Effector memory CD4-positive, alpha-beta T cell (primary cell): ENCODE measurements around the gene PHF2.

ENCODE experiments used
- DNase-seq, 3 donors: peaks; one replicate each; pipeline ENCODE4 v3.0.0-alpha.2; 2020
- H3K27ac ChIP-seq: 2 replicates; pipeline ENCODE4 v1.7.0; 2013; ENCODE audit warnings: mild to moderate bottlenecking, low read length, moderate library complexity; ENCODE audit not compliant: insufficient read depth, poor library complexity, severe bottlenecking
- H3K27me3 ChIP-seq: replicated peaks from 2 replicates; pipeline ENCODE4 v1.7.0; 2013; ENCODE audit warnings: mild to moderate bottlenecking, low read length; ENCODE audit not compliant: insufficient read depth, control insufficient read depth, poor library complexity, severe bottlenecking
- H3K36me3 ChIP-seq: 2 replicates; pipeline ENCODE4 v1.7.0; 2013; ENCODE audit warnings: mild to moderate bottlenecking, low read length, moderate library complexity; ENCODE audit not compliant: control insufficient read depth, insufficient read depth
- H3K4me1 ChIP-seq: 2 replicates; pipeline ENCODE4 v1.7.0; 2013; ENCODE audit warnings: low read length, mild to moderate bottlenecking; ENCODE audit not compliant: control insufficient read depth, insufficient read depth, poor library complexity, severe bottlenecking
- H3K4me3 ChIP-seq: 2 replicates; pipeline ENCODE4 v1.7.0; 2013; ENCODE audit warnings: low read length, low read depth, mild to moderate bottlenecking; ENCODE audit not compliant: insufficient read depth, poor library complexity, severe bottlenecking
- H3K9me3 ChIP-seq: 2 replicates; pipeline ENCODE4 v1.7.0; 2013; ENCODE audit warnings: mild to moderate bottlenecking, low read length, moderate library complexity; ENCODE audit not compliant: control insufficient read depth

The PHF2 gene

GRCh38 chr9:93613791-93614190, 37.4 kb downstream of the PHF2 start:
- Histone ChIP-seq H3K4me3 (no peak overlapping the region), H3K4me1 (peaks cover 4% of the 10 kb centered on the region), H3K36me3 (no peaks in the 10 kb centered on the region), H3K27ac (no peak overlapping the region), H3K27me3 (no peaks in the 10 kb centered on the region), H3K9me3 (no peaks in the 10 kb centered on the region)
- no peak for DNase-seq

GRCh38 chr9:93614830-93615468, 38.6 kb downstream of the PHF2 start:
- Histone ChIP-seq H3K9me3 (no peaks in the 10 kb centered on the region), H3K4me3 (no peak overlapping the region)
- DNase-seq, result no peak

GRCh38 chr9:93616044-93616443, 39.7 kb downstream of the PHF2 start:
- Histone ChIP-seq H3K27me3 (no peaks in the 10 kb centered on the region), H3K4me3 (no peak overlapping the region), H3K4me1 (peaks cover 4% of the 10 kb centered on the region)

More at GRCh38 chr9:93614830-93615468, 38.6 kb downstream of the PHF2 start:
- Histone ChIP-seq H3K27me3 (no peaks in the 10 kb centered on the region), H3K27ac (no peak overlapping the region), H3K36me3 (no peaks in the 10 kb centered on the region), H3K4me1 (peaks cover 4% of the 10 kb centered on the region)

GRCh38 chr9:93617273-93617672, 40.9 kb downstream of the PHF2 start:
- no peak overlapping the region for H3K27ac ChIP-seq
- no peak overlapping the region for H3K4me3 ChIP-seq
- H3K27me3 ChIP-seq, result no peaks in the 10 kb centered on the region
- no peaks in the 10 kb centered on the region for H3K36me3 ChIP-seq
- H3K4me1 ChIP-seq, result peaks cover 4% of the 10 kb centered on the region
- DNase-seq, result no peak
- no peaks in the 10 kb centered on the region for H3K9me3 ChIP-seq

More at GRCh38 chr9:93616044-93616443, 39.7 kb downstream of the PHF2 start:
- H3K27ac ChIP-seq, result no peak overlapping the region
- no peaks in the 10 kb centered on the region for H3K9me3 ChIP-seq
- DNase-seq, result no peak
- H3K36me3 ChIP-seq, result no peaks in the 10 kb centered on the region

- no peak overlapping the region for H3K27ac ChIP-seq
Observed at GRCh38 chr9:93619272-93619775, 42.9 kb downstream of the PHF2 start.

GRCh38 chr9:93620041-93620506, 43.7 kb downstream of the PHF2 start:
- Histone ChIP-seq H3K27me3 (no peaks in the 10 kb centered on the region), H3K27ac (no peak overlapping the region), H3K4me1 (no peaks in the 10 kb centered on the region), H3K4me3 (no peak overlapping the region), H3K36me3 (no peaks in the 10 kb centered on the region), H3K9me3 (no peaks in the 10 kb centered on the region)
- no peak for DNase-seq

More at GRCh38 chr9:93619272-93619775, 42.9 kb downstream of the PHF2 start:
- Histone ChIP-seq H3K4me3 (no peak overlapping the region), H3K4me1 (no peaks in the 10 kb centered on the region), H3K27me3 (no peaks in the 10 kb centered on the region), H3K9me3 (no peaks in the 10 kb centered on the region), H3K36me3 (no peaks in the 10 kb centered on the region)
- no peak for DNase-seq

- DNase-seq, result no peak
- no peaks in the 10 kb centered on the region for H3K36me3 ChIP-seq
- H3K4me1 ChIP-seq, result no peaks in the 10 kb centered on the region
- H3K9me3 ChIP-seq, result no peaks in the 10 kb centered on the region
- no peak overlapping the region for H3K4me3 ChIP-seq
- no peak overlapping the region for H3K27ac ChIP-seq
- no peaks in the 10 kb centered on the region for H3K27me3 ChIP-seq
Observed at GRCh38 chr9:93620881-93621820, 44.8 kb downstream of the PHF2 start.

GRCh38 chr9:93621922-93622321, 45.5 kb downstream of the PHF2 start:
- H3K27me3 ChIP-seq, result no peaks in the 10 kb centered on the region
- H3K9me3 ChIP-seq, result no peaks in the 10 kb centered on the region
- H3K4me3 ChIP-seq, result no peak overlapping the region
- H3K4me1 ChIP-seq, result no peaks in the 10 kb centered on the region
- no peaks in the 10 kb centered on the region for H3K36me3 ChIP-seq
- DNase-seq, result no peak
- no peak overlapping the region for H3K27ac ChIP-seq

GRCh38 chr9:93622691-93623090, 46.3 kb downstream of the PHF2 start:
- Histone ChIP-seq H3K4me3 (no peak overlapping the region), H3K9me3 (no peaks in the 10 kb centered on the region), H3K36me3 (no peaks in the 10 kb centered on the region), H3K27me3 (no peaks in the 10 kb centered on the region), H3K4me1 (no peaks in the 10 kb centered on the region), H3K27ac (no peak overlapping the region)
- no peak for DNase-seq

- no peaks in the 10 kb centered on the region for H3K9me3 ChIP-seq
- no peaks in the 10 kb centered on the region for H3K4me1 ChIP-seq
- H3K36me3 ChIP-seq, result no peaks in the 10 kb centered on the region
- no peaks in the 10 kb centered on the region for H3K27me3 ChIP-seq
- no peak overlapping the region for H3K4me3 ChIP-seq
- no peak overlapping the region for H3K27ac ChIP-seq
- no peak for DNase-seq
Observed at GRCh38 chr9:93623753-93624152, 47.4 kb downstream of the PHF2 start.
